GM10847 (cell line): ENCODE measurements around the gene CDC42.

Experiments used
- POLR2A ChIP-seq: IDR thresholded peaks from 2 replicates; pipeline ENCODE4 v1.6.1; 2011; ENCODE audit not compliant: insufficient read length; ENCODE audit errors: extremely low read depth

CDC42 gene

DNA sequence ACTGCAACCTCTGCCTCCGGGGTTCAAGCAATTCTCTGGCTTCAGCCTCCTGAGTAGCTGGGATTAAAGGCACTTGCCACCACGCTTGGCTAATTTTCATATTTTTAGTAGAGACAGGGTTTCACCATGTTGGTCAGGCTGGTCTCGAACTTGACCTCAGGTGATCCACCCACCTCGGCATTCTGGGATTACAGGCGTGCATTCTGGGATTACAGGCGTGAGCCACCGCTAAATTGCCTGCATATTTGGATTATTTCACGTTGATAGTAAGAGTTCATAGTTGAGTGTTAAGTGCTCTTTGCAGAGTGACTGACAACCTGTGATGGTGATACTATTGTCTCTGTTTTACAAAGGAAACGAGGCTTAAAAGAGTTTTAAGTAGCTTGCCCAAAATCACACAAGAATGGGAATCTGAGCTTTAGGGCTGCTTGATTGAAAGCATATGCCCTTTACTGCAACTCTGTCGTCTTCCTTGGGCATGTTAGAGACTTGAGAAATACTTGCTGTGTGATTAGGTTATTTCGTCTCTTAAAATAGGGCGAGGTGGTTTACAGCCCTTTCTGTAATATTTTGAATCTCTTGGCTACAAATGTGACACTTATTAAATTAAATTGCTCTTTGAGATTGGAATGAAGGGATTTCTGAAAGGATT lies 12.4 kb downstream of the CDC42 start:
- TF ChIP-seq POLR2A = no peak

DNA sequence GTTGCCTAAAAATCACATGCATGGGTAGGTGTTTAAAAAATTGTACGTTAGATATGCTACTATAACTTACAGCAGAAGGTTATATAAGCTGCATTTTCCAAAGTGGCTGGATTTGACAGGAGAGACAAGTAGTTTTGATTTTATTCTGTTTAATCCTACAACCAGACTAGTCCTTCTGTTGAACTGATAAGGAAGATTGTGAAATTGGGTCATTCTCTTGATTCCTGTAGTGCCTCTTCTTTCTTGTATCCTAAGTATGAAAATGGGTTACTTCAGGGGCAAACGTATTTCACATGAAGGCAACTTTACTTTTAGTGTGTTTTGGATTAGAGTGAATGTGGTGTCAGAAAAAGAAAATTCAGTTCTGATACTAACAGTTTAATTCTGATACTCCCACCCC lies 19.0 kb downstream of the CDC42 start:
- TF ChIP-seq POLR2A = no peak

DNA sequence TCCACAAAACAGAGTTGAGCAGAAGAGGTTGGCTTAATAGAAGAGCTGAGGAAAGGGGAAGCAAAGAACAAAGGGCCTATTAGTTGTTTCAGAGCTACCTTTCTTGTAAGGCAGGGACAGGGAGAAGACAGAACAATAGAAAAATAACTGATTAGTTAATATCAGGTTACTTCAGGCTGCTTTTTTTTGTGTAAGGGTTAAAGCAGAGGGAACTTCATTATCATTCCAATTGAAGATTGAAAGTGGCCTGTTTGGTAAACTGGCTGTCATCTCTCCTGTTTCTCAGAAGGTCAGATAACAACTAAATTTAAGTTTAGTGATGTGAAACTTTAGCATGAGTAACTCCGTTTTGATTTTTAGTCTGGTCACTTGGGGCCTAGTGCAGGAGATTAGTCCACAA lies 22.3 kb downstream of the CDC42 start:
- TF ChIP-seq POLR2A = no peak

DNA sequence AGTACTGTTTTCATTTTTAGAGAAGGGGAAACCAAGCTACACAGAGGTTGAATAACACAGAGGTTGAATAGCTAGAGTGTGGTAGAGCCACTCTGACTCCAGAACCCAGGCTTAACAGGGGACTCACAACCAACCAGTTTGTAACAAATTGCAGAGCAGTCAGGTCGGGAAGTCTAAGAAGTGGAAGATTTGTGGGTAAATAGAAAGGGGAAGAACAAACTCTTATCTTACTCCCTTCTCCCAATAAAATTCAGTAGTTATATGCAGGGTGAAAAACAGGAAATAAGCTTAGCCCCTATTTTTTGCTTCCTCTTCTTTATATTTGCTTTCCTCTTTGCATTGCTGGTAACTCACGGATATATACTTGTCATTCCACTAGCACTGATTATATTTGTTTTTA lies 23.2 kb downstream of the CDC42 start:
- no peak for TF ChIP-seq POLR2A

DNA sequence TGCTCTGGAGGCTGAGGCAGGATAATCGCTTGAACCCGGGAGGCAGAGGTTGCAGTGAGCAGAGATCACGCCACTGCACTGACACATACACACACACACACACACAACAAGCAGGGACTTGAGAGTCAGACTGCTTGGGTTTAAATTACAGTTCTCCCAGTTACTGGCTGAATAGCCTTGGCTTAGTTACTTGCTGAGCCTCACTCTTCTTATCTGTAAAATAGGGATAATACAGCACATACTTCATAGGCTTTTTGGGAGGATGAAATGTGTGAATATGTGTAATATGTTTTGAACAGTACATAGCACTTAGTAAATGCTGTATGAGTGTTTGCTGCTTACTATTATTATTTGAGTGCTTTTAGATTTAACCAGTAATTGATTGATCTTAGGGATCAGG lies 23.8 kb downstream of the CDC42 start:
- TF ChIP-seq POLR2A = no peak

DNA sequence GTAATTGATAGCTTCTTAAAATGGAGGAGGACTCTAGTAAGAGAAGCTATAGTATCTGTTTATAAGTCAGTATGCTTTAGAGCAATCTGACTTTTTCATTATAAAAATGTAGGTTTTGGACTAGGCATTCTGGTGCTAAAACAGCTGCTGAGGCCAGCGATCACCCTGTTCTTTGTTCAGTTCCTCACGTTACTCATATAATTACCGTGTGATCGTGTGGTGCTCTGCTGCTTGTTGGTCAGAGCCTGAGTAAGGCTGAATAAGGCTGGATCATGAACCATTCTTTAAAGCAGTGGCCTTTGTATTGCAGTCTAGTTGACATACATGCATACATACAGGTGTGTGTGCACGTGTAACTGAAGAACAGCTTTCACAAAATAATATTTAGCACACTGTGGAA lies 25.2 kb downstream of the CDC42 start:
- no peak for TF ChIP-seq POLR2A

DNA sequence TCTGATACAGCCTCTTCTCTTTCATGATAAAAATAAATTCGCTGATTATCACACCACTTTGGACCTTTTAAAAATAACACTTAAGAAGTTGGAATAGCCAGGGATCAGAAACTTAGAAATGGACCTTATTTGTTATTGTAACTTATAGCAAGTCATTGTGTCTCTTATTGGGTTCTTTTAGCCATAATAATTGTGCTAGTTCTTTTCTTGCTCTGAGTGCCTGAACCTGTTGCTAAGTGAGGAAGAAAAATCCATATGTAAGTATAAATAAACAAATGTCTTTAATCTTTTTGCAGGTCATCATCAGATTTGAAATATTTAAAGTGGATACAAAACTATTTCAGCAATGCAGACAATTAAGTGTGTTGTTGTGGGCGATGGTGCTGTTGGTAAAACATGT lies 25.6 kb downstream of the CDC42 start:
- TF ChIP-seq POLR2A = no peak

DNA sequence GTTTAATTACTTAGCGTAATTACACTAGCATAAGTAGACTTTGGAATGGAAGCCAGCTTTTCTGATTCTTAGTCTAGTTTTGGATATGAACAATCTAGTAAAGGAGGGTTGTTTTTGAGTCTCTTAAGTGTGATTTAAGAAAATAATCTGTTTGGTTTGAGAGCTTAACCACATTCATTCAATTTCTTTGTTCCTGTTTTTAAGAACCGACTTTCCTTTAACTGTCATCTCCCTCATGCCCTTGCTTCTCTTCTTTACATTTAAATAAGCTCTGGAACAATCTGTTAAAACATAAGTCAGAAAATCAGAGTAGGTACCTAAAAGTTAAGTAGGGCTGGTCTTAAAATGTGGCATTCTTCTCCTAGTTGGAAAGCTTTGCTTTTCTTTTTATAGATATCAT lies 27.7 kb downstream of the CDC42 start:
- TF ChIP-seq POLR2A = no peak

DNA sequence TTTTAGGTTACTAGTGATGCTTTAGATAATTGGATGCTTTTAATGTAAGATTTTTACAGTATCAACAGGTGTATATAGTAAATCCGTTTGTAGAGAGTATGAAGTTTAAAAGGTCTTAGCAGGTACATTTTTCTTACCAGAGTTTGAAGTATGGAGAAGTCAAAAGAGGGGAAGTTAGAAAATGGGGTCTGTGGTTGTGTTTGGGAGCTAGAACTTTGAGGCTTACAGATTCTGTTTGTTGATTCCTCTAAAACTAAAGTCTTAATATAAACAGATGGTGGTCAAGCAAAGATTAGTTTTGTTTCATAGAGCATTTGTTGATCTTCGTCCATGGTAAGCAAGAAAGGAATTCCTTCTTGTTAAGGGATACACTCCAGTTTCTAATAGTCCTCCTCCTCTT lies 35.8 kb downstream of the CDC42 start:
- TF ChIP-seq POLR2A = no peak

DNA sequence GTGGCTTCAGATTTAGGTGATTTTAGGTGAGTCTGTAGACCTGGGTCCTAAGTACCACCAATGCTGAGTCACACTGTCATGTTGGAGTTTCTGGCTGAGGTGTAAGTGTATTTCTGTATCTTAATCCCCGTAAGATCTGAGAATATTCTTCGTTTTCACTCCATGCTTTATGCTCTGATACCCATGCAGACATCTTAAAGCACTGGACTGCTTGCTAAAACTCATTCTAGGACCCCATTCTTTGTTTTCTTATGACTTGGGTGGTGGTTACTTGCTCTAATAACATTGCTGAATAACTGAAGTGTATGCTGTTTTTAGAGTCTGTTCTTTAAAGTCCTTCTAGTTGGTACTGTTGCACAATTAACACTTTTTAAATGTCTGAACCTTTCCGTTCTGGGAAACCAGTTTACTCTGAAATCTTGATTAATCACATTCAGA lies 36.6 kb downstream of the CDC42 start:
- TF ChIP-seq POLR2A = no peak

DNA sequence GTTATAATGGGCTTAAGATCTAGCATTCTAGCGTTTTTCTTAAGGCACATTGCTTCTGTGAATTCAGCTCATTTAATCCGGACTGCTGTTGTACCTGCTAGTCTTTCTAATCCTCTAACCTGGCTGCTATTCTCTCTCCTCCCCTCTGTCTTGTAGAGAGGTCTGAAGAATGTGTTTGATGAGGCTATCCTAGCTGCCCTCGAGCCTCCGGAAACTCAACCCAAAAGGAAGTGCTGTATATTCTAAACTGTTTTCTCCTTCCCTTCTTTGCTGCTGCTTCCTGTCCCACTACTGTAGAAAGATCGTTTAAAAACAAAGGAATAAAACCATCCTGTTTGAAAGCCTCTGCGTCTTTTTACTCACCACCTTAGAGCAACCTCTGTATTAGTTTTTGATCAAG lies 37.3 kb downstream of the CDC42 start:
- no peak for TF ChIP-seq POLR2A

DNA sequence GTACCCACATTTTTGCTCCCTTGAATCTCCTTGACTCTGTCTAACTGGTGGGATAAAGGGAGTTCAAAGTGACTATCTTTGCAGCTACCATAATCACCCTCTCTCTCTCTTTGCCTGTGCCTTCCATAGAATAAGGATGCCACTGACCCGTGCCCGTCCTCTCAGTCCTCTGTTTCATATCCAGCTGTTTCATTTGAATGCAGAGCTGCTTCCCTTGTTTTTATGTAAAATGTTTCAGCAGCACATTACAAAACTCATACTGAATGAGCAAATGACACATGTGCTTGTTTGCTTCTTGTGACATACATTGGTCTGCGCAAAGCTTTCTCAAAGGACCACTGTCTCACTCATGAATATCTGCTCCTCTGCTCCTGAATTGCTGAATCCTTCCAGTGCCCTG lies 38.4 kb downstream of the CDC42 start:
- no peak for TF ChIP-seq POLR2A

DNA sequence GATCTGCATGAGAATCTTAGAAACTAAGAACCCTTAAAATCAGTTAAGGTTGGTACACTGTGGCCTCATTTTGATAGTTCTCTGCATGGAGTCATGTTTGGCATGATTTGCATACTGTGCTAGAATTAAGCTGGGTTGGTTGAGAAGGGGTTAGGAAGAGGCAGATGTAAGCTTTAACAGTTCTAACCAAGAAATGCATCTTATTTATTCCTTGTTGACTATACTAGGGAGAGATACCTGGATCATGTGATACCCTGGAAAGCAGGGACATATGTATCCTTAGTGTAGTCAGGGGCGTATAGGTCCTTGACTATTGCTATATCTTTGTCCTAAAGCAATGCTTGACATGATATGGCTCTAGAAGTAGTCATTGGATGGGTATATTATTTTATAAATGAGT lies 41.0 kb downstream of the CDC42 start:
- no peak for TF ChIP-seq POLR2A

DNA sequence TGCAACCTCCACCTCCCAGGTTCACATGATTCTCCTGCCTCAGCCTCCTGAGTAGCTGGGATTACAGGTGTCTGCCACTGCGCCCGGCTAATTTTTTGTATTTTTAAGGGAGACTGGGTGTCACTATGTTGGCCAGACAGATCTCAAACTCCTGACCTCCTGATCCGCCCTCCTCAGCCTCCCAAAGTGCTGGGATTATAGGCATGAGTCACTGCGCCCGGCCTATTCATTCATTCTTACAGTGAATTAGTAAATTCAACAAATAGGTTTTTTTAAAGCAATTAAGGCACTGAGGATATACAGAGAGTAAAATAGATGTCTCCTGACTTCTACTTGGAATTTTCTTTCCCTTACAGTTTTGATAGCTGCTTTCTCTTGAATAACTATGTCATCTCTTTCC lies 43.5 kb downstream of the CDC42 start:
- TF ChIP-seq POLR2A = no peak

DNA sequence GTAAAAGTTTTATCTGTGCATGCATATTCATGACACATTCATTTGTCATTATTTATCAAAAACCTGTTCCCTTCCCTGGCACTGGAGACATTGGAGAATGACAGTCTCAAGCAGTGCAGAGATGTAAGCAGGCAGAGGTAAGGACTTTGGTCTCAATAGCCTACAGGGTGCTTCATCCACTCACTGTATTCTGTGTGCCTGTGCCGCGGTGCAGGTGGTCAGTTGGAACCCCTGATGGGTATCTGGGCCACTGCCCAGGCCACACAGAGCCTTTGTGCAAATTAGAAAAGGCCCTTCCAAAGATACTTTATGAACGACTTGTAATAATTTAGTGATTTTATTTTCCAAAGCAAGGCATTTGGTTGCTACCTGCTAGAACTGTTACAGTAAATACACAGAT lies 44.0 kb downstream of the CDC42 start:
- TF ChIP-seq POLR2A = no peak

DNA sequence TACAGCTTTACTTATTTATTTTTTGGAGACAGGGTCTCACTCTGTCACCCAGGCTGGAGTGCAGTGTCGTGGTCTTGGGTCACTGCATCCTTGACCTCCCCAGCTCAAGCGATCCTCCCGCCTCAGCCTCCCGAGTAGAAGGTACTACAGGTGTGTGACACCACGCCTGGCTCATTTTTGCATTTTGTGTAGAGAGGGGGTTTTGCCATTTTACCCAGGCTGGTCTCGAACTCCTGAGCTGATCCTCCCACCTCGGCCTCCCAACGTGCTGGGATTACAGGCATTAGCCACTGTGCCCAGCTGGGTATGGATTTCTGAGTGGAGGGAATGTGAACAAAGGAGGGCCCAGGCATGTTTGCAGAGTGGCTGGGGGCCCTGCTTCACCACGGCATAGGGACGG lies 46.2 kb downstream of the CDC42 start:
- no peak for TF ChIP-seq POLR2A

DNA sequence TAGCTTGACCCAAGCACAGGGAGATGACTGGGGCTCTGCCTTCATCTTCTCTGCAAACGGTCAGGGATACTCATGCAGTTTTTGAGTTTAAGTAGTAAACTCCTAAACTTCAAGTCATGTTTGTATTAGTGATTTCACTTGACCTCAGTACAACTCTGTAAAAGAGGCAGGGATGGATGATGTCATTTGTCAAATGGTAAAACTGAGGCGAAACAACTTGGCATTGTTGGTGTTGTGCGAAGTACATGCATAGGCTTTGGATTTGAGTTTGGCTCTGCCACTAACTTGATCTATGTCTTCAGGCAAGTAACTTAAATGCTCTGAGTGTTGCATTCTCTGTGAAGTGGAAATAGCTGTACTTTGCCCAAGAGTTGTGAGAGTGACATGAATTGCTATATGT lies 47.7 kb downstream of the CDC42 start:
- TF ChIP-seq POLR2A = no peak

DNA sequence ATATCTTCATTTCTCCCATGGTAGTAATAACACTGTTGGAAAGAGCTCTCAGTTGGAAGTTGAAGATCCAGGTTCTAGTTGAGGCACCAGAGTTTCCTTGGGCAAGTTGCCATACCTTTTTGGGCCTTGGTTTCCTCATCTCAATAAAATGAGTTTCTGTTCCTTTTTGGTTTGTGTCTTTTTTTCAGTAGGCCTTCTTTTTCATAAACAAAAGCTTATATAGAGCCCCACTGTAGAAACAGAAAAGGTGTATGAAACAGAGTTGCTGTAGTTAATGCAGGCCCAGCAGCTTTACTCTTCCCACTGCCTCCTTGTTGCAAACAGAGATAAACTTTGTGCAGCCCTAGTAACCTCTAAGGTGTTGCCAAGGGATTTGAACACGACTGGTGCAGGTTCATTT lies 48.7 kb downstream of the CDC42 start:
- TF ChIP-seq POLR2A = no peak

DNA sequence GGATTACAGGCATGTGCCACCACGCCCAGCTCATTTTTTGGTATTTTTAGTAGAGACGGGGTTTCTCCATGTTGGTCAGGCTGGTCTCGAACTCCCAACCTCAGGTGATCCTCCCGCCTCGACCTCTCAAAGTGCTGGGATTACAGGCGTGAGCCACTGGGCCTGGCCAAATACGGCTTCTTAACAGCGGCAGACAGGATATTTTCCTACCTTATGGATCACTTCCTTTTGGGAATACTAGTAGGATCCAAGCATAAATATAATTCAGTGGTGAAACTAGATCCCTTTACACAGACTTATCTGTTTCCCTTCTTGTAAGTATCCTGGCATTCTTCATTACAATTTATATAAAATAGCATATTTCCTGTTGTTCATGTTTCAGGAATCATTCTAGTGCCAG lies 49.5 kb downstream of the CDC42 start:
- TF ChIP-seq POLR2A = no peak

DNA sequence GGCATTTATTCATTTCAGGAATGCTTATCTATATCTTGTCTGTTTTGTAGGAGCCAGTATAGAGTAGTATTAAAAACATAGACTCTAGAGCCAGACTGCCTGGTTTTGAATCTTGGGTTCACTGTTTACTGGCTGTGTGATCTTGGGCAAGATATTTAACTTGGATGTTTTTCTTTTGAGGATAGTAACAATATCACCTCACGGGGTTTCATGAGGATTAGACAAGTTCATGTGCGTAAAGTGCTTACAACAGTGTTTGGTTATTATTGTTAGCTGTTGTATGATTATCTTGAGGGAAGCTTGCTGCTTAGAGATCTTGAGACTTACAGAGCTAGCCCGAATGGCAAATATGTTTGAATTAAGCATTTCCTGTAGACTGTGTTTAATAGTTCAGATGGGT lies 50.2 kb downstream of the CDC42 start:
- no peak for TF ChIP-seq POLR2A
